Eye (tissue), 1 donor: ENCODE results near the gene SAP30L.

Experiments used
- DNase-seq: peaks from one replicate; pipeline ENCODE4 v3.0.0-alpha.2; 2015

The SAP30L gene

GRCh38 chr5:154481584-154482381 lies 36.0 kb downstream of the SAP30L start:
- no peak for DNase-seq

DNA sequence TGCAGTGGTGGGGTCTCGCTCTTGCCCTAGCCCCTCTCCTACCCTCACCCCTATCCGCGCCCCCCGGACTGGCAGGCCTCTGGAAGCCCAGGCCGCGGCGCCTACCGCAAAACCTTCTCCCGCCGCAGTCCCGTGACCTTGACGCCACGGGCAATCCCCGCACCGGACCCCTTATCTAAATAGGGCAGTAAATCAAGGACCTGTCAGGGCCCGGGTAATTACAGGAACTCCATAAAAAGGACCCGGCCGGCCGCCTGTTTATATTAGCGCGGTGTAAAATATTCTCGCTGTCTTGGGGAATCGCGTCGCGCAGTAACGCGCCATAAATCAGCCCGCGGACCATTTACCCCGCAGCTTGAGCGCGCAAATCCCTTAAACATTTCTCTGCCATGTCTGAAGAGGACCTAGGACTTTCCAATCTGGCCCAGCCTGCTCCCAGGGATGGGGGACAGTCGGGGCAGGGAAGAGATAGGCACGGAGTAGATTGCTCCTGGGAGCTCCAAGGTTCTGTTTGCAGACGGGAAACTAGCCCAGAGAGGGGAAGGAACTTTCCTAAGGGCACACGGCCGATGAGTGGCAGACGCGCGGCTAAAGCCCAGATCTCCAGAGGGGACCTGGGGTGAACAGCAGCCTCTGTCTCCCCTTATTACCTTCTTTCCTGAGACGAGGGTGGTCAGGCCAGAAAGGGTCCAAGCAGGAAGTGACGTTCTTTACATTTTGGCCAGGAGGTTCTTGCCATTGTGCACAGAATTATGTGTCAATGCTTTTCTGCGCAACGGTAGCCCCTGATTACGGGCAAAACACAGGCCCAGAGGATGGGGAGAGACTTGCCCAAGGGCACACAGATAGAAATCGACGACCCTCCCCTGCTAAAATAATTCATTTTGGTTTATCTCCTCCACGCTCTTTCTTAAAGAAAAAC lies 37.0 kb downstream of the SAP30L start:
- peak; percentile 47 for DNase-seq

GRCh38 chr5:154483654-154484392 lies 38.0 kb downstream of the SAP30L start:
- peak; percentile 65 for DNase-seq

DNA sequence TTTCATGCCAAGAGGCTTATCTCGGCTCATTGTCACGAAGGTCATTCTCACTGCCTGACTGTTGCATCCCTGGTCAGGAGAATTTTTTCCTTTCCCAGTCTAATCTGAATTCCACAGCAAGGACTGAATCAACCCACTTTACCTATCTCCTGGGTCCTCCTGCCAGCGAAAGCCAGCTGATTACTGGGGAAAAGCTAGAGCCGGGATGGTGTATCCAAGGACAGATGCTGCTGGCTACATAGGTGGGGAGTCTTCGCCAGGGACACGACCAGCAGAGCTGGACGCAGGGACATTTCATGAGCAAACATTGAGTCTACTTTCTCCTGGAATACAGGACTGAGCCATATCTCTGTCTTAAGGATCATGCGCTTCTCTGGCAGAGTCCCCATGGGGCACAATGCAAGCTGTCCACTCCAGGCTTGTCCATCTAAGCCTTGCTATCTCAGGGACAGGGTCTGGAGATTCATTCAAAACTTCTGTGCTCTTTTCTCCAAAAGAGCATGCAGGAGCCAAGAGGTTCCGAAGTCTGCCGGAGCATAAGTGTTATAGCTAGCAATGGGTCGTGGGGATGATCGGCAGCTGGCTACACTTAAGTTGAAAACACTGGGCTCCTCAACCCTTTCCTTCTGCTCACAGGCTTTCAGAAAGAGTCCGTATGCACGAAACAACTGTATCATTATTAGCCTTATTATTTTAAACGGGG lies 38.7 kb downstream of the SAP30L start:
- peak; percentile 55 for DNase-seq

DNA sequence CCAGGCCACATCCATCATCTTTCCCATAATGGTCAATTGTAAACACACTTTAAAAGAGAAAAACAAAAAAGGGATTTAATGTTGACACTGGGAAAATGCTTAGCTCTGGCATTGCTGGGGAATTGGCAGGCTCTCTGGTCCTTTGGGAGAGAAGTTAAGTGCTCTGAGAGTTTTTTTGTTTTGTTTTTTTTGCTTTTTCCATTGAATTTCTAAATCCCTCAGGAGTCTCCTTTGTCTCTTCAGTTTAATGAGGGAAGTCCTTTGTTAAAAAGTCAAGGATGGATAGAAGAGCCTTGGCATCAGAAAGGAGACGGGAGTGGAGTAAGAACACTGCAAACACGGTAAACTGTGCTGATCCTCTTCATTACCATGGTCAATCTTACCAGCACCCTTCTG lies 39.3 kb downstream of the SAP30L start:
- peak; percentile 39 for DNase-seq

- no peak for DNase-seq
These were observed 40.1 kb downstream of the SAP30L start for GRCh38 chr5:154485850-154486426.

DNA sequence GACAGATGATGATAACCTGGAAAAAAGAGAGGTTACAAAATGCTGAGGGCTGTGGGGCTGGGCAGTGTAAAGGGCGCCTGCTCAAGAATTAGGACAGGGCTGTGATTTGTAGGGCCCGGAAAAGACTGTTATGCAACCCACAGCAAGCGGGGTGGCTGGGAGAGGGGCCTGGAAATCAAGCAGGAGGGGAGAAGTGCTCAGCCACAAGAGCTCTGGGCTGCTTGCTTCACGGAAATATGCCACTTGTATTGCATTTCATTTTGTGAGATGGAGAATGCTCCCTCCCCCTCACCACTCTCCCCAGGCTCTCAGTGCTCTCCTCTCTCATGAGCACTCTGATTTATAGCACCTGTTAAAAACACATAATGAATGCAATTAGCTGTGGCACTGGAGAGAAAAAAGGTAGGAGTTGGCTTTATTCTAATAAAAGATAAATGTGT lies 40.6 kb downstream of the SAP30L start:
- no peak for DNase-seq

- DNase-seq: no peak
These were observed 41.7 kb downstream of the SAP30L start for GRCh38 chr5:154487541-154487940.

DNA sequence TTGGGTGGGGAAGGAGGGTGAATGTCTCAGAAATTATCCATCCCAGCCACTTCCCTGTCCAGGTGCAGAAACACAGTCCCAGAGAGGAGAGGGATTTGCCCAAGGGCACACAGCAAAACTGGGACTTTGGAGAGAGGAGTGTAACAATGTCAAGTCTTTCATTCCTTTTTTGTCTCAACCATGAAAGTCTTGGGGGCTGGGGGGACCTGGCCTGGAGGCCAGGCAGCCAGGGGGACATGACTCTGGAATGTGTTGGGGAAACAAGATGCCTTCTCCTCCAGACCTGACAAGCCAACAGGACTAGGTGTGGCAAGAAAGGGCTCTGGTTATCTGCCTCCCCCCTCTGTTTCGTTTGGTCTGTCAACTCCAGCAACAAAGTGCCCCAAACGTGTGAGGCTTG lies 46.1 kb downstream of the SAP30L start:
- DNase-seq: no peak

DNA sequence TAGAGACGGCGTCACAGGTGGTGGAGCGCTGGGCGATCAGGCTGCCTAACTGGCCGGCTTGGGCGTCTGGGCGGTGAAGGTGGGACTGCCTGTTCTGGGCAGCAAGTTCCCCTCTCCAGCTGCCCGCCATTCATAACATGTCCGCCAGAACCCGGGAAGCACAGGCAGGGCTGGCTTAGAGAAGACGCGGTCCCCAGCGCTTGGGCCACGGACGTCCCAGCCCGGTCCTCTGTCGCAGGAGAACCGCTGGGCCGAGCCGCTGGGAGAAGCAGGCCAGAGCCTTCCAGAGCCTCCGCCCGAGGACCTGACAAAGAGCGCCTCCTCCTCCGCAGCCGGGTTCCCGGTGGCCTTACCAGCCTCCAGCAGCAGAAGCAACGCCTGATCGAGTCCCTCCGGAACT lies 47.5 kb downstream of the SAP30L start:
- no peak for DNase-seq

GRCh38 chr5:154494036-154494435 lies 48.2 kb downstream of the SAP30L start:
- DNase-seq: no peak

DNA sequence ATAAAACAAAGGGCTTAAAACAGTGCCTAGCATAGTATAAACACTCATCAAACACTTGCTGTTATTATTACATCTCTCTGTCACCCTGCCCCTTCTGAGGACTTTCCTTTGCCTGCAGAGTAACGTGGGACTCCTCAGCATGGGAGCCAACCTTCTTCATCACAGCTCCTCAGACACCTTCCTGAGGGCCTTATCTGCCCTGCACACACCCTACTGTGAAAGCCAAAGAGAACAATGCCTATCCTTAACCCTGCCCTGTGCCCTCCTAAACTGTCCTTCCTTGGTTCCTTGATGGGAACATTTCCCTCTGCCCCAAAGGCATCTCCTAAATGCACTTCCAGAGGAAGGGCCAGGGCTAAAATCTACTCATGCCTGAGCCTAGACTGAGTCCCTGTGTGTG lies 52.8 kb downstream of the SAP30L start:
- no peak for DNase-seq

DNA sequence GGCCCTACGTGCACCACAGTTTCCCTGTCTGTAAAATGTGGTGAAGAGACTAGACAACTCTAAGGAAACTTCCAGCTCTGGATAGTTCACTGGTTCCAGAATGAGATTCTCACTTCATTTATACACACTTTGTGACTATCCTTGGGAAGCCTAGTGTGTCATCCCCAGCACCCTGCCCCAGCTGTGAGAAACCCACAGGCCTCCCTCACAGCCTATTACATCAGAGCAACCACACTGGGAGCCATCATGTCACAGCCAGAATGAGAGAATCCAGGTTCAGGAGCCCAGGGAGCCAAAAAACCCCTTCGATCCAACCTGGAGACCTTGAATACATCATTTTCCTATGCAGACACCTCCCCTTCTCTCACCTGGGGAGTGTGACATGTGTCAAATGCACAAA lies 53.2 kb downstream of the SAP30L start:
- no peak for DNase-seq

DNA sequence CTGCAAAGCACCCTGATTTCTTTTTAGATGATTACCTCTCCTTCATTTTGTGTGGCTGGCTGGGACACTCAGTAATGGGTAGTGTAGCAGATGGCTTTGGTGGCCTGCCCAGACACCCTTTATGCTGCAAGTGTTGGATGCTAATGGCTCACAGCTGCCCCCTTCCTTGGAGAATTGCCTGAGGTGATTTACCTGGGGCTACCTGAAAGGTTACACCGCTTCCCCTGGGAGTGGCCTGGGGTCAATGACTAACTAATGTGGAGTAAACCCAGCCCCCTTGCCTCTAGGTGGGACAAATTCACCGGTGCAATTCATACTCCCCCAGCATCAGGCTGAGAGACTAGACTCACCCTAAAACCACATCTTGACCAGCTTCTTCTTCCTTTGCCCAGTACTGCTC lies 55.8 kb downstream of the SAP30L start:
- no peak for DNase-seq

- no peak for DNase-seq
These were observed 56.4 kb downstream of the SAP30L start for GRCh38 chr5:154502180-154502579.

DNA sequence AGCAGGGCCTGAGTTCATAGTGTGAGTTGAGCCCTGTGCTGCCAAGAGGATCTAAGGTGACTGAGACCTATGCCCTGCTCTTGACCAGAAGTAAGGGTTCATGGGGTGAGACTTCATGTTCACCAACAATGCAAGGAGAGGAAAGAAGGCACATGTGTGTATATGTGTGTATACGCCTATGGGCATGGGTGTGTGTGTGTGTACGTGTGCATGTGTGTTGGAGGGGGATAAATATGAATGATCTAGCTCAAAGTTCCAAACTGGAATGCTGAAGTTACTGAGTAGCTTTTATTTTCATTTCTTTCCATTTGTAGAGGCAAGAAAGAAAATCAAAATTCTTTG lies 57.9 kb downstream of the SAP30L start:
- DNase-seq: no peak

DNA sequence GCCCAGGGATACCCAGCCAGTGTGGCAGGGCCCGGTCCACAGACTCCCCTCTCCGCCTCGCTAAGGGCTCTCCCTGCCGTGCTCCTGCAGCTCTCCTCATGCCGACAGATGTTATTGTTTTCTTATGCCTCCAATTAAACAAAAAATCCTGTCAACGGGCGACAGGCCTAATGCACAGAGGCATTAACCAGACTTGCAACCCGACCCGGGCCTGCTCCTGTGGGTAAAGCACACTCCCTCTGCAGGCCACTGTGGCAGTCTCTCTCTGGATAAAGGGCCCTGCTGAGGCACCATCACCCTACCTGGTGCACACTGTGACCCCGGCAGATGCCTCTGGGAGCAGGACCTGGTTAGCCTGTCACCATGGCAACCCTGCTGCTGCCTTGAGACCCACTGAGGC lies 59.8 kb downstream of the SAP30L start:
- DNase-seq: peak; percentile 60

GRCh38 chr5:154506049-154506715 lies 60.4 kb downstream of the SAP30L start:
- no peak for DNase-seq

GRCh38 chr5:154506716-154507080 lies 60.9 kb downstream of the SAP30L start:
- no peak for DNase-seq

- no peak for DNase-seq
These were observed 62.3 kb downstream of the SAP30L start for GRCh38 chr5:154508114-154508513.

DNA sequence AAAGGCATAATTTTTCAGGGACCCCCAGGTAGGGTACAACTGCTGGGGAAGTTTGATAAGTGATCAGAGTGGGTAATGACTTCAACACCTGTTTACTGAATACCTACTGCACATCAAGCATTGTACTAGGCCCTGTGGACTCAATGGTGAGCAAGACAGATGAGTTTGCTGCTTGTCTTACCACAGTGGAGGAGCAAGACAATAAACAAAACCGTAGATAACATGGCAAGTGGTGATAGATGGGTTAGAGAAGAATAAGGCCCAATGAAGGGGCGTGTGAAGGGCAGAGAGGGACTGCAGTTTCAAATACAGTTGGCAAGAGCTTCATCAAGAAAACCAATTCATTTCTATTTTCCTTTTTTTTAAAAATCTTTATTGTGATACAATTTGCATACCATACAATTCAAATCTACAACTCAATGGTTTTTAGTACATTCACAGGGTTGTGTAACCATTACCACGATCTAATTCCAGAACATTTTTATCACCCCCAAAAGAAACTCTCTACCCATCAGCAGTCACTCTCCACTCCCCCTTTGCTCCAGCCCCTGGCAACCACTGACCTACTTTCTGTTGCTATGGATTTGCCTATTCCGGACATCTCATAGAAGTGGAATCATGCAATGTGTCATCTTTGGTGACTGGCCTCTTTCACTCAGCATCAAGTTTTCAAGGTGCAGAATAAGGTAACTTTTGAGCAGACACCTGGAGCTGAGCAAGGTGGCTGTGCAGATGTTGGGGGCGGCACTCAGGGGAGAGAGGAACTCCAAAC lies 64.2 kb downstream of the SAP30L start:
- DNase-seq: peak; percentile 85
